ENCODE measurements around the gene FMNL3.

Gene FMNL3

DNA sequence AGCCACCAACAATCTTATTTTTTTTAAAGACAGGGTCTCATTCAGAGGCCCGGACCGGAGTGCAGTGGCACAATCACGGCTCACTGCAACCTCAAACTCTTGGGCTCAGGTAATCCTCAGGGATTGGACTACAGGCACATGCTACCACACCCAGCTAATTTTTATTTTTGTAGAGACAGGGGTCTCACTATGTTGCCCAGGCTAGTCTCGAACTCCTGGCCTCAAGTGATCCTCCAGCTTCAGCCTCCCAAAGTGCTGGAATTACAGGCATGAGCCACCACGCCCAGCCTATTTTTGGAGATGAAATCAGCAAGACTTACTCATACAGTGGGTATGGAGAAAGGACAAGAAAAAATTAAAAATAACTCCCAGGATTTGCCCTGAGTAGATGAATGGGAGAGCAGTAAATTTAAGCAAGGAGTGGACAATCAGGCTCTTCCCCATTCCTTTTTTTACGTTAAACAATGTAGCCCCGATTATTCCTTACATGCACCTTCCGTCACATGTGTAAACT is 13.2 kb downstream of the FMNL3 start:
- Histone ChIP-seq H3K36me3 (ENCODE audit: insufficient read depth, low read length) (no peaks in the 10 kb centered on the region), H3K27ac (ENCODE audit: low read depth, low read length) (no peak overlapping the region), H3K4me3 (ENCODE audit: low read depth, low read length) (no peak overlapping the region), H3K27me3 (ENCODE audit: insufficient read depth, low read length) (no peaks in the 10 kb centered on the region), H3K4me1 (ENCODE audit: control insufficient read depth, insufficient read depth, low read length, unreplicated experiment) (peaks cover 19% of the 10 kb centered on the region), H2AFZ (ENCODE audit: low read length, unreplicated experiment) (no peak overlapping the region), H3K79me2 (ENCODE audit: control insufficient read depth, insufficient read depth, low read length, unreplicated experiment) (peaks cover 68% of the 10 kb centered on the region)

DNA sequence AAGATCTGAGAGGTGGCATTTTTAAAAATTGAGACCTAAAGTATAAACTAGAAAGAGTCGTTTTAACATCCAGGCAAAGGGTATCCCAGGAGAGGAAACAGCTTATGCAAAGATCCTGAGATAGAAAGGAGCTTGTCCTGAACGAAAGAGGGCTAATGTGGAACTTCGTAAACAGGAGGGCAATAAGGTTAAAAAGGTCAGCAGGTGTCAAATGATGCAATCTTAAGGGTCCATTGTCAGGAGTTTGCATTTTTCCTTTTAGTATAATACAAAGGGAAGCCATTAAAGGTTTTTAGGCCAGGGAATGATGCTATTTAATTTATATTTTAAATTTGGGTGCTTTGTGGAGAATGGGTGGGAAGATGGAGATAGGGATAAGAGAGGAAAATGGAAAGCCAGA is 14.4 kb downstream of the FMNL3 start:
- Histone ChIP-seq H3K27ac (ENCODE audit: low read depth, low read length) (no peak overlapping the region), H3K4me3 (ENCODE audit: low read depth, low read length) (no peak overlapping the region), H3K4me1 (ENCODE audit: control insufficient read depth, insufficient read depth, low read length, unreplicated experiment) (peaks cover 9% of the 10 kb centered on the region), H3K27me3 (ENCODE audit: insufficient read depth, low read length) (no peaks in the 10 kb centered on the region), H2AFZ (ENCODE audit: low read length, unreplicated experiment) (no peak overlapping the region), H3K79me2 (ENCODE audit: control insufficient read depth, insufficient read depth, low read length, unreplicated experiment) (peaks cover 71% of the 10 kb centered on the region), H3K36me3 (ENCODE audit: insufficient read depth, low read length) (no peaks in the 10 kb centered on the region)

DNA sequence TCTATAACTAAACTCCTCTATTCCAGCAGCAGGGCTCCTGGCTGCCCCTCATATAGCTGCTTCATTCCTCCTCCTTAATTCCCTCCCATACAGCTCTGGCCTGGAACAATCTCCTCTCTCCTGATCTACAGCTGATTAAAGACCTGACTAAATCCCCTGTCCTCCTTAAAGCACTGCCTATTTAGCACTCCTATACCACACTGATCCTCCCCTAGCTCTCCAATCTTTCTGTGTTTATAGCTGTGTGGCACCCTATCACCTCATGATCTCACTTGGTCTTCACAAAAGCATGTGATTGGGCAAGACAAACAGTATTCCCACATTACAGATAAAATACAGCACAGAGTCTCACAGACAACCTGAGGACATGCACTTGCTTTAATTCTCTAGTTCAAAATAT is 17.4 kb downstream of the FMNL3 start:
- H3K79me2 ChIP-seq (ENCODE audit: control insufficient read depth, insufficient read depth, low read length, unreplicated experiment) = peaks cover 65% of the 10 kb centered on the region
- no peak overlapping the region for H2AFZ ChIP-seq (ENCODE audit: low read length, unreplicated experiment)
- H3K36me3 ChIP-seq (ENCODE audit: insufficient read depth, low read length) = no peaks in the 10 kb centered on the region
- peaks cover 9% of the 10 kb centered on the region for H3K4me1 ChIP-seq (ENCODE audit: control insufficient read depth, insufficient read depth, low read length, unreplicated experiment)
- no peak overlapping the region for H3K27ac ChIP-seq (ENCODE audit: low read depth, low read length)
- H3K27me3 ChIP-seq (ENCODE audit: insufficient read depth, low read length) = no peaks in the 10 kb centered on the region
- no peak overlapping the region for H3K4me3 ChIP-seq (ENCODE audit: low read depth, low read length)

DNA sequence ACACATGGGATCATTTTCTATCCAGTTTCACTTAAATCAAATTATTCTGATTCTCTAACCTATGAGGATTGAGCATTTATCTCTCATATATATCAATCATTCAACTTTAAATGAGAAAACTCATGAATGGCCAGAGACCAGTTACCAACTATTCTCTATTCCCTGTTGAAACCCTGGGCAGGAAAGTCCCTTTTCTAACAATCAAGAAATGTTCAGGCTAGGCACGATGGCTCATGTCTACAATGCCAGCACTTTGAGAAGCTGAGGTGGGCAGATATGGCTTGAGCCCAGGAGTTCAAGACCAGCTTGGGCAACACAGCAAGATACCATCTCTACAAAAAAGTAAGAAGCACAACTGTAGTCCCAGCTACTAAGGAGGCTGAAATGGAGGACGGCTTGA is 18.0 kb downstream of the FMNL3 start:
- Histone ChIP-seq H2AFZ (ENCODE audit: low read length, unreplicated experiment) (no peak overlapping the region), H3K27me3 (ENCODE audit: insufficient read depth, low read length) (no peaks in the 10 kb centered on the region), H3K4me3 (ENCODE audit: low read depth, low read length) (no peak overlapping the region), H3K79me2 (ENCODE audit: control insufficient read depth, insufficient read depth, low read length, unreplicated experiment) (peaks cover 67% of the 10 kb centered on the region), H3K36me3 (ENCODE audit: insufficient read depth, low read length) (no peaks in the 10 kb centered on the region), H3K4me1 (ENCODE audit: control insufficient read depth, insufficient read depth, low read length, unreplicated experiment) (peaks cover 7% of the 10 kb centered on the region), H3K27ac (ENCODE audit: low read depth, low read length) (no peak overlapping the region)

DNA sequence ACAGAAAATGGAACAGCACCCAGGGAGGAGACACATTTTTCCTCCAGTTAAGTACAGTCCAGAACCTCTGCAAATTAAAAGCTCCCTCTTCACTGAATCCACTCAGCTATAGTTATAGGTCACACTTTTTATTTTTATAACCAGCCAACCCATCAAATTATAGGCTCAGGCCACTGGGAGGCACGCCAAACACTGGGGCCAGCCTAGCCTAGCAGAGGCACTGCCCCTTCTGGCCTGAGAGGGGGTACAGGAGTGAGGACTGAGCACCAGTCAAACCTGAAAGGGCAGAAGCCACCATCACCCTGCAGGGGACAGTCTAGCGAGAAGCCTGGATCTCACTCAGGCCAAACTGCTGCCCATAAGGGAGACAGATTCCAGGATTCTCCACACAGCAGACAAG is 19.3 kb downstream of the FMNL3 start:
- Histone ChIP-seq H2AFZ (ENCODE audit: low read length, unreplicated experiment) (no peak overlapping the region), H3K4me1 (ENCODE audit: control insufficient read depth, insufficient read depth, low read length, unreplicated experiment) (peaks cover 3% of the 10 kb centered on the region), H3K36me3 (ENCODE audit: insufficient read depth, low read length) (no peaks in the 10 kb centered on the region), H3K79me2 (ENCODE audit: control insufficient read depth, insufficient read depth, low read length, unreplicated experiment) (peaks cover 72% of the 10 kb centered on the region), H3K4me3 (ENCODE audit: low read depth, low read length) (no peak overlapping the region), H3K27ac (ENCODE audit: low read depth, low read length) (no peak overlapping the region), H3K27me3 (ENCODE audit: insufficient read depth, low read length) (no peaks in the 10 kb centered on the region)

DNA sequence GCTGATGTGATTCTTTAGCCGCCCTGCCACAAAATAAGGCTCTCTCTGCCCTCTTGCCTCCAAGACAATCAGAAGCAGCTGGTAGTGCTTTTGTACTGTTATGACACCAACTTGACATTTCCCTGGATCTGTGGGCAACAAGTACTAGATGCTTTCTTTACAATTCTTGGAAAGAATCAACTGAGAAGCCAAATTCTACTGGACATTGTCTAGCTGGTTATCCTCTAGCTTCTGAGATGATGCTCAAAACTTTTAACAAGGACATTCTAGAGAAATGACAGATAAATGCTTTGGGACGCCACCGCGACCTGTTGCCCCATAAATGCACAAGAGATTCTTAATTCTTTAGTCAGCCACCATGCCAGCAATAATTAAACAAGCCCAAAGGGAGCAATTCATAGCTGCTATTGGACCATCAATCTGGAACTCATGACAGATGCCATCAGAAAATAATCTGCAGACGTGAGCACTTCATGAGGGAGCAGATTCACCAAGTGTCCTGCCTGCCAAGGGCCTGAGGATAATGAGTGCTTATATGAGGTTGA is 22.8 kb downstream of the FMNL3 start:
- Histone ChIP-seq H3K79me2 (ENCODE audit: control insufficient read depth, insufficient read depth, low read length, unreplicated experiment) (peaks cover 74% of the 10 kb centered on the region), H3K4me3 (ENCODE audit: low read depth, low read length) (no peak overlapping the region), H2AFZ (ENCODE audit: low read length, unreplicated experiment) (no peak overlapping the region), H3K27me3 (ENCODE audit: insufficient read depth, low read length) (no peaks in the 10 kb centered on the region), H3K4me1 (ENCODE audit: control insufficient read depth, insufficient read depth, low read length, unreplicated experiment) (no peaks in the 10 kb centered on the region), H3K36me3 (ENCODE audit: insufficient read depth, low read length) (no peaks in the 10 kb centered on the region), H3K27ac (ENCODE audit: low read depth, low read length) (no peak overlapping the region)

DNA sequence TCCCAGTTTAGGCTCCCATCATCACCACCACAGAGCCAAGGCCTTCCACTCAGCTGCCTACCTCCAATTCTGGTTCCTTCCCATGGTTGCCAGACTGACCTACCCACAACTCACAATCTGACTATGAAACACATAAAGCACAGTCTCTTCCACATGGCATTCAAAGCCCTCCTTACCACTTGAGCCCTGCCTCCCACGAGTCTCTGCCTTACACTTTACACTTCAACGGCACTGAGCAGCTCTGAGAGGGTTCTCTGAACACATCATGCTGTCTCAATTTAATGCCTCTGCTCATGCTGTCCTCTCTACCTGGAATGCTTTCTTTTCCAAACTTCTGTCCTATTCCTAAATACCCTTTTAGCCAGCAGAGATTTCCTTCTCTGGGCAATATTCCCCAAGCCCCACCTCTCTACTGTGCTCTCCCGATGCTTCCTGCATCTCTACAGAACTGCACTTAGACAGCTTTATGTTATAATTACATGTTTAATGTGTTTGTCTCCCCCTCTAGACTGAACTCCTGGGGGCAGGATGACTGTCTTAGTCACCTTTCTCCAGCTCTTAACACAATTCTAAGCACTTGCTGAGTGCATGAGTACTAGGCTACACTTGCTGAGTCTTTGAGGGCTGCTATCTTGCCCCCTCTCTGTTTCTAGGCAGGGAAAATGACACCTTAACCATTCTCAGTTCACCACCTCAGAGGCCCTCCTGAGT is 23.5 kb downstream of the FMNL3 start:
- H2AFZ ChIP-seq (ENCODE audit: low read length, unreplicated experiment) = no peak overlapping the region
- H3K4me1 ChIP-seq (ENCODE audit: control insufficient read depth, insufficient read depth, low read length, unreplicated experiment) = no peaks in the 10 kb centered on the region
- no peaks in the 10 kb centered on the region for H3K36me3 ChIP-seq (ENCODE audit: insufficient read depth, low read length)
- no peak overlapping the region for H3K4me3 ChIP-seq (ENCODE audit: low read depth, low read length)
- H3K27ac ChIP-seq (ENCODE audit: low read depth, low read length) = no peak overlapping the region
- H3K79me2 ChIP-seq (ENCODE audit: control insufficient read depth, insufficient read depth, low read length, unreplicated experiment) = peaks cover 78% of the 10 kb centered on the region
- no peaks in the 10 kb centered on the region for H3K27me3 ChIP-seq (ENCODE audit: insufficient read depth, low read length)

DNA sequence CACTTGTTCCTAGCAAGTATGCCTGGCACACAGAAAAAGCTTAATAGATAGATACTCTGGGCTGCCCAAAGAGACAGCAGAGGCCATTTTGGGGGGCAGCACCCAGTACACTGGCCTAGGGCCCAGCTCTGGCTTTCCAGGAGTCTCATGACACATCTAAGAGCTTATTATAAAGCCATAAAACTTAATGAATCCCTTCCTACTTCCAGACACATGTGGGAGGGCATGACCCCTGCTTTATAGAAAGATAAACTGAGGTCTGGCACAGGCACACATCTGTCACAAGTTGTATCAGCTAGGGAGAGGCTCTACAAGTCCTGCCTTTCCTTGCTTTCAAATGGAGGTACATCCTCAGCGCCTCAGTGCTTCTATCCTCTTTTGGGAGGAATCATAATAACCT is 27.1 kb downstream of the FMNL3 start:
- Histone ChIP-seq H3K27me3 (ENCODE audit: insufficient read depth, low read length) (no peaks in the 10 kb centered on the region), H3K4me1 (ENCODE audit: control insufficient read depth, insufficient read depth, low read length, unreplicated experiment) (no peaks in the 10 kb centered on the region), H3K4me3 (ENCODE audit: low read depth, low read length) (no peak overlapping the region), H2AFZ (ENCODE audit: low read length, unreplicated experiment) (no peak overlapping the region), H3K27ac (ENCODE audit: low read depth, low read length) (no peak overlapping the region), H3K79me2 (ENCODE audit: control insufficient read depth, insufficient read depth, low read length, unreplicated experiment) (peaks cover 71% of the 10 kb centered on the region), H3K36me3 (ENCODE audit: insufficient read depth, low read length) (no peaks in the 10 kb centered on the region)

DNA sequence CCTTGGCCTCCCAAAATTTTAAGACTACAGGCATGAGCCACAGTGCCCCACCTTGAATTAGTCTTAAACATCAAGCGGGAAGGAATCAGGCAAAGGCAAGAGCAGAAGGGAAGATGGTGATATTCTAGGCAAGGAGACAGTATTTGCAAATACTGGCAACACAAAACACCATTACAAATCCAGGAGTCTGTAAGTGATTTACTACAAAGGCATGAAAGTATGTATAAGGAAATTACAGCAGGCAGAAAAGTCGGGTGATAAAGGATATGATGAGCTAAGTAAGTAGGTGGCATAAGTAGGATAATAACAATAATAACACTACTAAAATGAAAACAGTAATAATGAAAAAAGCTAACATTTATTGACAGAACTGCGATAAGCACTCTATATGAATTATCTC is 28.5 kb downstream of the FMNL3 start:
- no peaks in the 10 kb centered on the region for H3K27me3 ChIP-seq (ENCODE audit: insufficient read depth, low read length)
- peaks cover 11% of the 10 kb centered on the region for H3K4me1 ChIP-seq (ENCODE audit: control insufficient read depth, insufficient read depth, low read length, unreplicated experiment)
- H3K27ac ChIP-seq (ENCODE audit: low read depth, low read length) = no peak overlapping the region
- peaks cover 67% of the 10 kb centered on the region for H3K79me2 ChIP-seq (ENCODE audit: control insufficient read depth, insufficient read depth, low read length, unreplicated experiment)
- H3K36me3 ChIP-seq (ENCODE audit: insufficient read depth, low read length) = no peaks in the 10 kb centered on the region
- no peak overlapping the region for H2AFZ ChIP-seq (ENCODE audit: low read length, unreplicated experiment)
- no peak overlapping the region for H3K4me3 ChIP-seq (ENCODE audit: low read depth, low read length)

DNA sequence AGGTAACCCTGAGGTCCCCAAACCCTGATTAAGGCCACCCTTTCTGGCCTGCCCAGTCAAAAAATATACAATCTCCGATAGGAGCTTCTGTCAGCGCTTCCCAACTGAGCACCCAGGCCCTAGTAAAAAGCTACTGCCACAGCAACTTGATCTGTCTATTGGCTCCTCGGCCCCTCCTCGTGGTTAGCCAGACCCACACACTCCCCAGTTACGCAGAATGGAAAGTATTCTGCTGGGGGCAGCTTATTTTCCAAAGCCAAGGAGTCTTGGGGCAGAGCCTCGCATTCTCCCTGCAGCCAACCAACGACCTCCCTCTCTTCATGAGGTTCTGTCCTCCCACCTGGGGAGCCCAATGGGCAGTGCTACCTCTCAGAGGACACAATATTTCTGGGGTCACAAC is 32.1 kb downstream of the FMNL3 start:
- Histone ChIP-seq H2AFZ (ENCODE audit: low read length, unreplicated experiment) (no peak overlapping the region), H3K79me2 (ENCODE audit: control insufficient read depth, insufficient read depth, low read length, unreplicated experiment) (peaks cover 58% of the 10 kb centered on the region), H3K4me3 (ENCODE audit: low read depth, low read length) (no peak overlapping the region), H3K27ac (ENCODE audit: low read depth, low read length) (no peak overlapping the region), H3K4me1 (ENCODE audit: control insufficient read depth, insufficient read depth, low read length, unreplicated experiment) (peaks cover 34% of the 10 kb centered on the region), H3K36me3 (ENCODE audit: insufficient read depth, low read length) (no peaks in the 10 kb centered on the region), H3K27me3 (ENCODE audit: insufficient read depth, low read length) (no peaks in the 10 kb centered on the region)

DNA sequence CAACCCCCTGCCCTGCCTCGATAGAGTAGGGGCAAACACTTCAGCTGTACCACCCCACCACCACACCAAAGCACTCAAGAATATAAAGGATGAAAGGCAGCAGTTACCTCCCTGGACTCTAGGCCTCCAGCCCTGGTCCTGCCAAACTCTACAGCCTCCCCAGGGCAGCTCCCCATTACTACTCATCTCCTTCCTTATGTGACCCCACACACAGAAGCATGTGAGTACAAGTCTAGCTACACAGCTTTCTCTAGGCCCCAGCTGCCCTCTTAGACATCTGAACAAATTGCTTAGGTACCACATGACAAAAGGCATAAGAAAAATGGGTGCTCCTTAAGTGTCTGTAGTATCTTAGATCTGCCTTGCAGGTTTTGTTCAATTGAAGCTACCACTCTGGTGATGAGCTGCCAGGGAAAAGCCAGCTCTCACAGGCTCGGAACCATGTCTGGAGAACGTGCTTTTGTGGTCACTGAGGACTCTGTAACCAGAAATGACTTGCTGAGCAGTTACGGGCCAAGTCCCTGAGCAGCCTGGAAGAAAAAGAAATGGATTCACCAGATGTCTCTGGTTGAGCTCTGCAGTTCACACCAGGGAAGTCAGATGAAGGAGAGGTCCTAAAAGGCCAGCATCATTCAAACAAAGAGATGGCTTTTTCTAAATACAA is 32.8 kb downstream of the FMNL3 start:
- no peaks in the 10 kb centered on the region for H3K36me3 ChIP-seq (ENCODE audit: insufficient read depth, low read length)
- H3K79me2 ChIP-seq (ENCODE audit: control insufficient read depth, insufficient read depth, low read length, unreplicated experiment) = peaks cover 64% of the 10 kb centered on the region
- H2AFZ ChIP-seq (ENCODE audit: low read length, unreplicated experiment) = peak overlapping the region; percentile 40
- peak overlapping the region; percentile 89 for H3K27ac ChIP-seq (ENCODE audit: low read depth, low read length)
- H3K4me1 ChIP-seq (ENCODE audit: control insufficient read depth, insufficient read depth, low read length, unreplicated experiment) = peaks cover 34% of the 10 kb centered on the region
- peak overlapping the region; percentile 46; the same call in 1 of the 2 replicates for H3K4me3 ChIP-seq (ENCODE audit: low read depth, low read length)
- no peaks in the 10 kb centered on the region for H3K27me3 ChIP-seq (ENCODE audit: insufficient read depth, low read length)
